ENCODE measurements around the gene CACNA1A.
"Not testable (repeated sequence)": the region's sequence is repeated elsewhere in the genome, so short reads cannot be mapped to it uniquely, and the experiment has no call there.

The CACNA1A gene

DNA sequence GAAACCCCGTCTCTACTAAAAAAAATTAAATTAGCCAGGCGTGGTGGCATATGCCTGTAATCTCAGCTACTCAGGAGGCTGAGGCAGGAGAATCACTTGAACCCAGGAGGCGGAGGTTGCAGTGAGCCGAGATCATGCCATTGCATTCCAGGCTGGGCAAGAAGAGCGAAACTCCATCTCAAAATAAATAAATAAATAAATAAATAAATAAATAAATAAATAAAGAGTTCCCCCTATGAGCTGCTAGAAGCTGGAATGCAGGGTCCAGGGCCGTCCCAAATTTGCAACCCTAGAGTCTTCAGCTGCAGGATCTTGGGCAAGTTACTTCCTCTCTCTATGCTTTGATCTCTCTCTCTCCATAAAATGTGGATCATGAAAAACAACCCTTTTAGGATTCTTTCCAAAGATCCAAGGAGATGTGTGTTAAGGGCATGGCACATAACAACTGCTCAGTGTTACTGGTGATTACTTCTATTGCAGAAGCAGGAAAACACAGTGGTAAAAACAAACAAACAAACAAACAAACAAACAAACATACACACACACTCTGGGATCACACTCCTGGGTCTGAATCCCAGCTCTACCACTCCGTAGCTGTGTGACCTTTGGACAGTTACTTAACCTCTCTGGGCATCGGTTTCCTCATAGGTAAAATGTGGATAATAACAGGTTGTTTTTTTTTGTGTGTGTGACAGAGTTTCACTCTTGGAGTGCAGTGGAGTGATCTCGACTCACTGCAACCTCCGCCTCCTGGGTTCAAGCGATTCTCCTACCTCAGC lies 78.8 kb downstream of the CACNA1A start:
- no peak for DNase-seq (ENCODE audit: low read depth, low spot score)

DNA sequence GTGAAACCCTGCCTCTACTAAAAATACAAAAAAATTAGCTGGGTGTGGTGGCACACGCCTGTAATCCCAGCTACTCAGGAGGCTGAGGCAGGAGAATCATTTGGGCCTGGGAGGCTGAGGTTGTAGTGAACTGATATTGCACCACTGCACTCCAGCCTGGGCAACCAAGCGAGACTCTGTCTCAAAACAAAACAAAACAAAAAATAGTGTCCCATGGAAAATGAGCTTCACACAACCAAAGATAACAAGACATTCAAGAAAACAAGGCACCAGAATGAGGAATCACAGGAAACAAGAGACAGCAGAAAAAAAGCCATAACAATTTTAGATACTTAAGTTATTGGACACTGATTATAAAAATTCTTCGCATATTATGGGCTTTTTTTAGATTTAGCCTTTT lies 80.4 kb downstream of the CACNA1A start:
- not testable (repeated sequence) for DNase-seq (ENCODE audit: low read depth, low spot score)

DNA sequence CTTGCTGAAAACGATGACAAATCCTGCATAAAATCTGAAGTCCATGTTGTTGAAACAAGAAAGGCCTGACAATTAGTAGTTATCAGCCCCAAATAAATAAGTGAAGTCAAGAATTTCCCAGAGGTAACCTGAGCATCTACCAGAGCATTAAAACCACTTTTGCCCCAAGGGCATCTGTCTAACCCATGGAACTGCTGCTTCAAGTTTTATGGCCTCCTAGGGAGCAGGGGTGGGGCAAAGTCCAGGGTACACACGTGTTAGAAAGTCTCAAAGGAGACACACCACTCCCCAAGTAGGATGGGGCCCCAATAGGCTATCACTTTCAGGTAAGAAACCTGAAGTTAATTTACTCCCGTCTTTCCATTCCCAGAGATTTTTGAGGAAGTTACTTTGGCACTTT lies 81.1 kb downstream of the CACNA1A start:
- no peak for DNase-seq (ENCODE audit: low read depth, low spot score)

DNA sequence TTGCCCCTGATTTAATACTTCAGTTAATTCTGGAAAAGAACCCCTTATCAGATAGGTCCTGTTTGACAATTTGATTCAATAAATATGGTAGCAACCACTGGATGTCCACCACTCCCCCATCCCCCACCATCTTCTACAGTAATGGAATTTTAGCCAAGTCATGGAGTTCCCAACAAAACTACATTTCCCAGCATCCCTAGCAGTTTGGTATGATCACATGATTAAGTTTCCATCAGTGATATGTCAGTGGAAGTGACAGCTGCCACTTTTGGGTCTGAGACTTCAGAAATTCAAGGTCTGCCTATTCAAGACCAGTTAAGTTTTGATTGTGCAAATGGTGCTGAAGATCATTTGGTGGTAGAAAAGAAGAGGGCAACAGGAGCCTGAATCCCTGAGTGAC lies 85.5 kb downstream of the CACNA1A start:
- DNase-seq (ENCODE audit: low read depth, low spot score) = no peak

DNA sequence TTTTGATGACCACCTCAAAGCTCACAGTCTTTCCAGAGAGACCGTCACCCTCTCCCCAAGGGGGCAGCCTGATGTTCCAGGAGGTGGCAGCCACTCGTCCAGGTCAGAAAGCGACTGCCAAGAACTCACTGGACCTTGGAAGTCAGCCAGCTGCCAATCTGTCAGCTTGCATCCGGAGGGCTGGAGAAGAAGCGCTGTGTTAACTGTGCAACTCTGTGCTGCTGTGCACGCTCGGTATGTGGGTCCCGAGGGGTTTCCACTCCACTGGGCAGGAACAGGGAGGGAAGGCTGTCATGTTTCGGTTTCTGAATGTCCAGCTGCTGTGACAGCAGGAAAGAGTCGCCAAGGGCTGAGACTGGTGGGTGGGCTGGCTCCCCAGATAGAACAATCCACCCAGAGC lies 89.2 kb downstream of the CACNA1A start:
- DNase-seq (ENCODE audit: low read depth, low spot score) = no peak

DNA sequence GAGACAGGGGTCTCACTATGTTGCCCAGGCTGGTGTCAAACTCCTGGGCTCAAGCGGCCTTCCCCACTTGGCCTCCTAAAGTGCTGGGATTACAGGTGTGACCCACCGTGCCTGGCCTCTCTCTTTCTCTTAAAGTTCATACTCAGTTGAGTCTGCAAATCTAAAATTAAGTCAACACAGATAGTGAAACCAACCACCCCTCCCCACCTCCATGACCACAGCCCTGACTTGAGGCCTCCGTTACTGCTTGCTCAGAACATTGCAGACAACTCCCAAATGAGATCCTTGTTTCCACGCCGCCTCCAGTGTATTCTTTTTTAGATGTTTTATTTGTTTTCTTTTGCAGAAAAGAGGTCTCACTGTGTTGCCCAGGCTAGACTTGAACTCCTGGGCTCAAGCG lies 94.4 kb downstream of the CACNA1A start:
- no peak for DNase-seq (ENCODE audit: low read depth, low spot score)

DNA sequence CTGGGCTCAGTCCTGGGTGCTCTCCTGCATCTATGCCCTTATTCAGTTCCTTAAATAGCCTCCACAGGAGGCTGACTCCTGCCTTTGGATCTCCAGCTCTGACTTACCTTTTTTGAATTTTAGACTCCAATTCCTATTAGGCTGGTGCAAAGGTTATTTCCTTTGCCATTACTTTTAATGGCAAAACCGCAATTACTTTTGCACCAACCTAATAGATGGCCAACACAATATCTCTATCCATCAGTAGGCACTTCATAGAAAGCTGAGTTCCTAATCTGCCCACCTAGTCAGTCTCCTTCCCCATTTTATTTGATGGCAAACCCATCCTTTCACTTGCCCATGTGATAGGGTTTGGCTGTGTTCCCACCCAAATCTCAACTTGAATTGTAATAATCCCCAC lies 95.3 kb downstream of the CACNA1A start:
- DNase-seq (ENCODE audit: low read depth, low spot score) = no peak

DNA sequence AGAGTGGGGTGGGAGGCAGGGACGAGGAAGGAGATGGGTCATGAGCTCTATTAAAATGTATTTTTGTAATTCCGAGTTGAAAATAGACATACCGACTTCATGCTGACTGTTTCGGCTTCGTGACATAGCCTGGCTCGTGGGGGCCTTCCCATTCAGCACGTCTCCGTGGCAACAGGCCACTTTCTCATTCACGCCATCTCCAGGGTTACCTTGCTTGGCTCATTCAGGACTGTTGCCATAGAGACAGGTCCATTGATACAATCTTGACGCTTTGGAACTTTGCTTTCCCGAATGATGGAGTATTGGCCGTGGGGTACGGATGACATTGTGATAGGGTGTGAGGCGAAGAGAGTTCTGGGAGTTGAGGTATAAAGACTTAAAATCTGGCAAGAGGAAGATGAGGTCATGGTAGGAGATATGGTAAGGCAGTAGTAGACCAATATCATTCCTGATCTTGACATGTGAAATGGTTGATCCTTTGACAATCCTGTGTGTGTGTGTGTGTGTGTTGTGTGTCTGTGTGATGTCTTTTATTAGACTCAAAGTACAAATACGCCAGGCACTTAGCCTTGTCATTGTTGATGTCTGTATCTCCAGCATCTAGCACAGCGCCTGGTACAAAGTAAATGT lies 97.3 kb downstream of the CACNA1A start:
- DNase-seq (ENCODE audit: low read depth, low spot score) = no peak

DNA sequence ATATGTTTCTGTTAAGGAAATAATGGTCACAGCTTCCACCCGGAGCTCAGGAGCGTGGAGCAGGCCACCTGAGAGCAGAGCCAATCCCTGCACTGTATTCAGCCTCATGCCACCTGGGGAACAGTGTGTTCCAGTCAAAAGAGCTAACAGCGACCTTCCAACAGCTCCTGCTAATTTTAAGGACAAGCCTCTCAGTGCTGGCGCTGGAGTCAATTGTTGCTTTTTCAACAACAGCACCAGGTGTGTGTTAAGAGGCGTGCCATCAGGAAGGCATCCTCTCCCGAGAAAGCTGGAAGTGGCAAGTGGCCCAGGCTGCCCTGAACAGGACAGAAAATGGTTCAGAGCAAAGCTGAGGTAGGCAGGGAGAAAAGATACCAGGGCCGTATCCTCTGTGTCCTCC lies 102.0 kb downstream of the CACNA1A start:
- DNase-seq (ENCODE audit: low read depth, low spot score) = no peak

DNA sequence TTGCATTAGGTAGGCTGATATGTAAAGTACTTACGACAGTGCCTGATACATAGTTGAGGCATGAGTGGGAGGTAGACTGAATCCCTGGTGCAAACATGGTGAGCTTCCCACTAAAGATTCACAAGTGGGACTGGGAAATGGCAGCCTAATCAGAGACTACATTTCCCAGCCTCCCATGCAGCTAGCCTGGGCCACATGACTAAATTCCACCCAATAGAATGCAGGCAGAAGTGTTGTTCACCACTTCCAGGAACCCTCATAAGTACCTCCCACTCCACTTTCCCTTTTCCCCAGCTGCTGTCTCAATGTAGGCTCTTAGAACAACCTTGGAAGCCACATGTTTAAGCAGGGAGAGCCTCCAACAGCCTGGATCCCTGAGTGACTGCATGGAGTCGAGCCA lies 104.9 kb downstream of the CACNA1A start:
- peak; percentile 26 for DNase-seq (ENCODE audit: low read depth, low spot score)

DNA sequence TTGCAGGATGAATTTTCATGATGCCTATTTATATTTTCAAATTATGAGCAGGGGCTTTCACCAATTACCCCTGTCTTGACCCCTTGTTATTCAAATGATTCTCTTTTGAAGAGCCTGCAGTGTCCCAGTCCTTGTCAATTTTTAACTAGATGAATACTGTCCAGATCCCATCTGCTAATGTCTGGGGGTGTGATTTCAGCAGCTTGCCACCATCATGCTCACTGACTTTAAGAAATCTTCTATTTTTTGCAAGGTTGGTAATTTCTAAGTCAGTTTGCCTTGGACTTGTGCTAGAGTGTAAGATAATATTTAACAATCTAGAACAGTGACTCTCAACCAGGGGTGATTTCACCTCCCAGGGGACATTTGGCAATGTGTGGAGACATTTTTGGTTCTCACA lies 106.0 kb downstream of the CACNA1A start:
- no peak for DNase-seq (ENCODE audit: low read depth, low spot score)

DNA sequence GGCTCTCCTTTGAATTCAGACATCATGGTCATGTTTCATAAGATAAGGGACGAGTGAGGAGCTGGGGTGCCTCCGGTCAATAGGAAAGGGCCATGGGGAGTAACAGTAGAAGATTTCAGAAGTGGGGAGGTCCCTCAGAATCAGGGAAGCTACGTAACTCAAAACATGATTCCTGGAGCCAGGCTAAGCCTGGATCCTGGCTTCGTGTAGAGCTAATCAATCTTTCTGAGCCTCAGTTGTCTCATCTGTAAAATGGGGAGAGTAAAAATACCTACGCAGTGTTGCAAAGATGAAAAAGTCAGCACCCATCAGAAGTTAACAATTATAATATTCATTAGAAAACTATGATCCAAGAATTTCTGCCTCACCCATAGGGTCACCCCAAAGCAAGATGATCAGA lies 106.5 kb downstream of the CACNA1A start:
- no peak for DNase-seq (ENCODE audit: low read depth, low spot score)

DNA sequence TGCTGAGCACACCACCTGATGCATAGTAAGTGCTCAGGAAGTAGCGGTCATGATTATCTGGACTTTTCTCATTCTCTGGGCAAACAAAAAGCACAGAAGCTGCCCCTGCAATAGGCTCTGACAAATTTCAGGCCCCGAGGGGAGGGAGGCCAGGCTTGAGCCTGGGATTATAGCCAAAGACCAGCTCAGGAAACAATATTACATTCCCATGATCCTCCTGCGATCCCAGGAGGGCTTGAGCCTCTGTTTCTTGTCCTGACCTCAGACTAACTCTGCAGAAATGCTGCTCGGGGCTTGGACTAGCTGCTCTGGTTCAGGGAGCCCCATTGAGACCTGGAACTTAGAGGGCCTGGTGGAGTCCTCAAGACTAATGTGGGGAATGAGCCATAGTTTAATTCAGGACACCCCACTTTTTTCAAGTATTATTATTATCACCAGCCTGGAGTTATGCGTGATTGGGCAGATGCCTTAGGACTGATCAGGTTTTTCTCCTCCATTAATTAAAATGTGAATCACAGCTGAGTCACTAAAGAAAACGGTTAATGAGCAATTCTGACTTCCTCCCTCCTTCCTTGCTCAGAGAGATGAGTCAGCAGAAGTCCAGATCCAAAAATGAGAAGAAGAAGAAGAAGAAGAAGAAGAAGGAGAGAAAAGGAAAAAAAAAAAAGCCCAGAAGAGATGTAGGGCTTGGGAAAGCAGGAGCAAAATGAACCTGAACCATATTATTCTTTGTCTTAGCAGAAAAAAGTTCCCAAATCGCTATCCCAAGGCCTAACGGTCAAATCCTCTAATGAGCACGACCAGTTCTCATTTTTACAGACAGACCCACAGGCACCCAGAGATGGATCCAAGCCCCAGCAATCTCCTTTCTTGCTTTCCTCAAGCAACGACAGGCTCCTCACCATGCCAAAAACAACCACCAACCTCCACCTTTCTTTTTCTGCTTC lies 107.2 kb downstream of the CACNA1A start:
- DNase-seq (ENCODE audit: low read depth, low spot score) = peak; percentile 79

DNA sequence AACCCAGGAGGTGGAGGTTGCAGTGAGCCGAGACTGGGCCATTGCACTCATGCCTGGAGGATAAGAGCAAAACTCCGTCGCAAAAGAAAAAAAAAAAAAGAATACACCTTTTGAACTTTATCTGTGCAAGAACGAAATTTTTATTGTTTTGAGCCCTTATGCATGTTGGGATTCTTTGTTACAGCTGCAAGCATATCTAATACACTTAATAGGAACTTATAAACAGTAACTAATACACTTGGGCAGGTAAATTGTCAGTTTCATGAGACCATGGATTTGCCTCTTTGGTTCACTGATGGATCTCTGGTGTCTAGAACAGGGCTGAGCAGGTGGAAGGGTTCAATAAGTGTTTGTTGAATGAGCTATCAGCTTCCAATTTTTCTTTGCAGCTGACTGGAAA lies 108.1 kb downstream of the CACNA1A start:
- no peak for DNase-seq (ENCODE audit: low read depth, low spot score)

DNA sequence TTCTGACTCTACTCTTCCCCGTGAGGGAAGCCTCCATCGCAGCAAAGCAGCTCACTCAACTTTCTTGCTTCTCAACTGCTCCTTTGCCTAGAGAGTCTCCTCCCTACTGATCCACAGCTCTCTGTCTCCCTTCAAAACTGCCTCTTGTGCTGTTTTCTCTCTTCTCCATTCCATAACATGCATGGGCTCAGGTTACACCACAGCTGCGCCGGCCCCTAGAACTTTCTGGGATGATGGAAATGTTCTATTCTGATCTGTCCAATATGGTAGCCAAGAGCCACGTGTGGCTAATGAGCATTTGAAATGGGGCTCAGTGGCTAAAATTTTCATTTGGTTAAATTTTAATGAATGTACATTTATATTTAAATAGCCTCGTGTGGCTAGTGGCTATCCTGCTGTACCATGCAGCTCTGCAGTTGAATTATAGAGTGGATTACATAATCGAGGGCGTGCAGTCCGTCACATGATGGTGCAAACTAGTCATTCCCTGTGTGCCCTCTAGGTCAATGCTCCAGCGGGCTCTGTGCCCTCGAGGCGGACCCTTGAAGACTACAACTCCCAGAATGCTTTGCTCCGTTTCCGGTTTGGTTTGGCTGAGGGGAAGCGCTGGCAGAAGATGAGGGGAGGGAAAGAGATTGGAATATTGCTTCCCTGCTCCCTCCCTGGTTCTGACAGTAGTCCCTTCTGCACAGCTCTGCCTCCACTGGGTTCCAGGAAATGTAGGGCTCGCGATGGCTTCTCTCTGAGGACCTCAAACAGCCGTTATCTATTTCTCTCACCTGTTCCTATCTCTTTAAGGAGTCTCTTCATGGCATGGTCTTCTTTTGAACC lies 109.8 kb downstream of the CACNA1A start:
- DNase-seq (ENCODE audit: low read depth, low spot score) = peak; percentile 50

DNA sequence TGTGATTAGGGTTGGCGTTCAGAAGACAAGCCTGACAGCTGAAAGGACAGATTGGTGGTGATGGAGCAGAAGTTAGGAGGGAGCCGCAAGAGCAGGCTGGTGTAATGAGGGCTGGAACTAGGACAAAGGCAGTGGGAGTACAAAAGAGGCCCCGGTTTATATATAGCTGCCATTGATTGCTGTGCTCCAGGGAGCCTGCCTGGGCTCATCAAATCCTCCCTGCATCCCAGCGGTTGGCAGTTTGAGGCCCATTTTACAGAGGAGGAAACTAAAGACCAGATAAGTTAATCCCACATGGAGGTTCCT lies 123.7 kb downstream of the CACNA1A start:
- no peak for DNase-seq (ENCODE audit: low read depth, low spot score)

DNA sequence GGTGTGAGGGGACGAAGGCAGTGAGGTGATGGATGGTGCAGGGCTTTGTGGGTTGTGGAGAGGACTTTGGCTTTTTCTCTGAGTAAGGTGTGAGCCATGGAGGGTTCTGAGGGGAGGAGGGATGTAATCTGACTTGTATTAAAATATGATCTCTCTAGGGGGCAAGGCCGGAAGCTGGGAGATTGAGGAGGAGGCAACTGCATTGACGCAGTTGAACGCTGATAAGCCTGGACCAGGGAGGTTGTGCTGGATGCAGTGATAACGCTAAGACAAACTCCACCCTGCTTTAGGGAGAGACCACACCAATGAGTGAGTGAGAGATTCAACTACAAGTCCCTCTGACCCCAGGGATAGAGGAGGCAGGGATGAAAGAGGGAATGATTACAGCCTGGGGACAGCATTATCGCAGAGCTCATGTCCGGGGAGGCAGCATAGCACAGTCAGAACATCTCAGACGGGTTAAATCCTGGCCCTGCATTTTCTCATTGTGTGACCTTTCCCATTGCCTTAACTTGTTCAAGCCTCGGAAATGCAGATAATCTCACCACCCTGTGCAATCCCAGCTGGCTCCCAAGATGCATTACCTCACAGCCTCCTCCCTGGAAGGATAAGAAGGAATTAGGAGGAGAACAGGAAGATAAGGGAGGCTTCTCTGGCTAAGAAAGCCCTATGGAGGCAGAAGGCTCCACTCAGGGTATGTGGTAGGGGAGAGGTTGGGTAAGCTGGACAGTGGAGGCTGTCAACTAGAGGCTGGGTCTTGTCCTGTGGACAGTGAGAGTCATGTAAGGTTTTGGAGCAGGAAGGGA lies 124.2 kb downstream of the CACNA1A start:
- no peak for DNase-seq (ENCODE audit: low read depth, low spot score)

DNA sequence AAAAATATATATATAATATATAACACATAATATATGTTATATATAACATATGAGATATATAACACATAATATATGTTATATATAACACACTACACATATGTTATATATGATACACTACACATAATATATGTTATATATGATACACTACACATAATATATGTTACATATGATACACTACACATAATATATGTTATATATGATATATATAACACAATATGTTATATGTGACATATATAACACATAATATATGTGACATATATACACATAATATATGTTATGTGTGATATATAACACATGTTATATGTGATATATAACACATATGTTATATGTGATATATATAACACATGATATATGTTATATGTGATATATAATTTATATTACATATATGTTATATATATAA lies 129.7 kb downstream of the CACNA1A start:
- no peak for DNase-seq (ENCODE audit: low read depth, low spot score)

DNA sequence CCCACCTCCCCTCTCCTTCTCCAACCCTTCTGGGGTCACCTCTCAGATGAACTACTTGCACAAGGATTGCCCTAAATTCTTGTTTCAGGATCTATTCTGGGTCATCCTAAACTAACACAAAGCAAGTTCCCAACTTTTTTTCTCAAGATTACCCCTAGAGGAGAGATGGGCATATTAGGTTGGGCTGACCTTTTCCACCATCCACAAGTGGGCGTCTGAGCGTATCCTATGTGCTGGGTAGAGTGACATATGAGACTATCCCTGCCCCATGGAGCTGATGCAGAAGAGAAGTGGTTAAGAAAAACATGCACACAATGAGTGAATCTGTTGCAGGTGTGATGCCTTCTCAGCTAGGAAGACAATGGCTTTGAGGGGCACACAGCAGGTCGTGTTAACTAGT lies 132.7 kb downstream of the CACNA1A start:
- no peak for DNase-seq (ENCODE audit: low read depth, low spot score)

DNA sequence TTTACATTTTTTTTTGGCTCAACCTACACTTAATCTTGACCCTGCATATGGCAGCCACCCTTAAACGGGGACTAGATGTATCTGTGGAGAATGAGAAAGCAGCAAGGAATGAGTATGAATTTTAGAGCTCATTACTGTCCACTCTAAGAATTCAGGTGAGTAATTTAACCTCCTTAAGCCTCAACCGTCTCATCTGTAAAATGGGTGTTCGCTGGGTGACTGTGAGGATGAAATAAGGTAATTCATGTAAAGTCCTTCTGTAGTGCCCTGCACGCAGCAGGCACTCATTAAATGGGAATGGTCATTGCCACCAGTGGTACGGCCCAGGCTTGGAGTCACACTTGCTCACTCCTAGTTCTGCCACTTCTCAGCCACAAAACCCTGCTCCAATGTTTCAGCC lies 135.3 kb downstream of the CACNA1A start:
- no peak for DNase-seq (ENCODE audit: low read depth, low spot score)
